DMS53 (cell line): ENCODE measurements around the gene CCDC85B.
A peak's percentile ranks its signal among the peaks of the same experiment; 100 is the strongest.
"Not testable (repeated sequence)": the region's sequence is repeated elsewhere in the genome, so short reads cannot be mapped to it uniquely, and the experiment has no call there.

ENCODE experiments used
- DNase-seq: peaks from one replicate; lab custom pipeline; 2025; lab: John Stamatoyannopoulos, UW

CCDC85B gene

GRCh38 chr11:65890324-65891218, at the start of gene CCDC85B:
Gene CCDC85B, plus strand, starts transcription at chr11:65890673. Its CDS starts 111 bp downstream, at chr11:65890784.
- peak; percentile 97 for DNase-seq

GRCh38 chr11:65842144-65842543, 48.3 kb upstream of the CCDC85B start:
- DNase-seq, result no peak

- no peak for DNase-seq
Measured at GRCh38 chr11:65843811-65844210, 46.7 kb upstream of the CCDC85B start.

GRCh38 chr11:65844231-65844872, 46.1 kb upstream of the CCDC85B start:
- DNase-seq, result no peak

GRCh38 chr11:65847746-65848145, 42.7 kb upstream of the CCDC85B start:
- no peak for DNase-seq

GRCh38 chr11:65848693-65849092, 41.8 kb upstream of the CCDC85B start:
- DNase-seq, result not testable (repeated sequence)

- DNase-seq, result no peak
Measured at GRCh38 chr11:65849366-65849765, 41.1 kb upstream of the CCDC85B start.

GRCh38 chr11:65849771-65850216, 40.7 kb upstream of the CCDC85B start:
- DNase-seq, result no peak

- DNase-seq, result peak; percentile 49
Measured at GRCh38 chr11:65850217-65851082, 40.0 kb upstream of the CCDC85B start.

- DNase-seq, result peak; percentile 63
Measured at GRCh38 chr11:65851083-65851579, 39.3 kb upstream of the CCDC85B start.

GRCh38 chr11:65851811-65852507, 38.5 kb upstream of the CCDC85B start:
- peak; percentile 50 for DNase-seq

- peak; percentile 60 for DNase-seq
Measured at GRCh38 chr11:65852508-65853245, 37.8 kb upstream of the CCDC85B start.

- DNase-seq, result no peak
Measured at GRCh38 chr11:65853246-65853979, 37.1 kb upstream of the CCDC85B start.

- DNase-seq, result no peak
Measured at GRCh38 chr11:65854161-65854592, 36.3 kb upstream of the CCDC85B start.

GRCh38 chr11:65854852-65855837, 35.3 kb upstream of the CCDC85B start:
- no peak for DNase-seq

GRCh38 chr11:65855927-65856363, 34.5 kb upstream of the CCDC85B start:
- DNase-seq, result no peak

- peak; percentile 88 for DNase-seq
Measured at GRCh38 chr11:65856689-65857499, 33.6 kb upstream of the CCDC85B start.

GRCh38 chr11:65857500-65857852, 33.0 kb upstream of the CCDC85B start:
- peak; percentile 86 for DNase-seq
